Naive thymus-derived CD4-positive, alpha-beta T cell (primary cell): Measurements from ENCODE around the gene SPEM2. TPM values are rescaled to one million over a fixed set of nuclear protein-coding genes. Genes with fewer than 3 reads are reported as not detected.

ENCODE experiments used
- ATAC-seq: fragments of 150-1000 bp; cut with Tn5 transposase; 2 replicates; pipeline ENCODE4 v1.10.0; 2021; ENCODE audit warnings: mild to moderate bottlenecking, moderate library complexity
- CTCF ChIA-PET: fragments of 350-600 bp; sonication (Branson Sonifier 250); formaldehyde crosslinking; loops from one replicate; lab custom pipeline; 2021; ENCODE audit warnings: antibody characterized with exemption; lab: Charles Lee
- POLR2A ChIA-PET: fragments of 350-600 bp; sonication (Branson Sonifier 250); formaldehyde crosslinking; loops from one replicate; lab custom pipeline; 2021; ENCODE audit warnings: antibody characterized with exemption, inconsistent platforms; lab: Charles Lee
- DNase-seq, 9 donors: peaks; one replicate each; pipeline versions ENCODE4 v3.0.0 to v3.0.0-alpha.2; 2020 to 2022; ENCODE audit warnings: mixed read lengths in 1 of 9
- H3K27ac ChIP-seq: one replicate; pipeline ENCODE4 v1.7.0; 2013; ENCODE audit warnings: mild to moderate bottlenecking, low read depth, low read length, moderate library complexity
- H3K27me3 ChIP-seq, 2 donors: one replicate each; pipeline ENCODE4 v1.7.0; 2013; ENCODE audit warnings: low read length in 2 of 2, mild to moderate bottlenecking in 2 of 2, moderate library complexity in 2 of 2; ENCODE audit not compliant: control insufficient read depth in 2 of 2, insufficient read depth in 2 of 2
- H3K36me3 ChIP-seq, 3 experiments: 1 replicate in 2 of 3; 2 replicates in 1 of 3; pipeline ENCODE4 v1.7.0; 2013; ENCODE audit warnings: low read length in 3 of 3, mild to moderate bottlenecking in 3 of 3, moderate library complexity in 1 of 3; ENCODE audit not compliant: insufficient read depth in 3 of 3, control insufficient read depth in 2 of 3
- H3K4me1 ChIP-seq, 2 donors: one replicate each; pipeline ENCODE4 v1.7.0; 2013; ENCODE audit warnings: low read length in 2 of 2, mild to moderate bottlenecking in 2 of 2, moderate library complexity in 1 of 2; ENCODE audit not compliant: control insufficient read depth in 2 of 2, insufficient read depth in 2 of 2
- H3K4me3 ChIP-seq: 2 replicates; pipeline ENCODE4 v1.7.0; 2013; ENCODE audit warnings: mild to moderate bottlenecking, low read length
- H3K9me3 ChIP-seq, 3 experiments: 1 replicate in 2 of 3; 2 replicates in 1 of 3; pipeline ENCODE4 v1.7.0; 2013; ENCODE audit warnings: low read length in 3 of 3; ENCODE audit not compliant: control insufficient read depth in 2 of 3
- H3K27ac Mint-ChIP-seq, 9 donors: one replicate each; pipeline ENCODE4 v1.8.0; 2020 to 2022; ENCODE audit warnings: mixed read lengths in 9 of 9, mild to moderate bottlenecking in 8 of 9, moderate library complexity in 5 of 9, inconsistent platforms in 2 of 9
- H3K27me3 Mint-ChIP-seq, 5 donors: one replicate each; pipeline ENCODE4 v1.8.0; 2021 to 2022; ENCODE audit warnings: mixed read lengths in 5 of 5, mild to moderate bottlenecking in 1 of 5
- H3K36me3 Mint-ChIP-seq, 5 donors: one replicate each; pipeline ENCODE4 v1.8.0; 2020 to 2022; ENCODE audit warnings: mixed read lengths in 5 of 5, mild to moderate bottlenecking in 3 of 5, inconsistent platforms in 1 of 5
- H3K4me1 Mint-ChIP-seq, 7 donors: one replicate each; pipeline ENCODE4 v1.8.0; 2020 to 2022; ENCODE audit warnings: mixed read lengths in 7 of 7, mild to moderate bottlenecking in 3 of 7, inconsistent platforms in 1 of 7
- H3K4me3 Mint-ChIP-seq, 10 donors: one replicate each; pipeline ENCODE4 v1.8.0; 2020 to 2022; ENCODE audit warnings: mild to moderate bottlenecking in 10 of 10, mixed read lengths in 10 of 10, moderate library complexity in 6 of 10, inconsistent platforms in 2 of 10
- H3K9me3 Mint-ChIP-seq, 11 donors: one replicate each; pipeline ENCODE4 v1.8.0; 2020 to 2022; ENCODE audit warnings: mixed read lengths in 11 of 11, mild to moderate bottlenecking in 4 of 11, inconsistent platforms in 1 of 11, moderate library complexity in 1 of 11
- intact Hi-C, 2 donors: fragments of 100-400 bp; cut with micrococcal nuclease; formaldehyde crosslinking; loops; one replicate each; pipeline ENCODE4 v1.15.1; 2023
- polyA plus RNA-seq, 2 donors: library from polyadenylated mRNA; unstranded; fragments of 300-500 nt; fragmentation: Illumina TruSeq; gene quantifications; one replicate each; pipeline ENCODE4 v1.2.3, GENCODE V29; 2021
- total RNA-seq, 6 experiments: library from RNA in 5 of 6; stranded (reverse) in 5 of 6; gene quantifications; 1 replicate in 5 of 6; 2 replicates in 1 of 6; pipeline ENCODE4 v1.2.3 and lab custom pipeline; 2021 to 2026

Gene SPEM2
- total and polyA plus RNA-seq, 7 experiments from 2014 or later: not detected

DNA sequence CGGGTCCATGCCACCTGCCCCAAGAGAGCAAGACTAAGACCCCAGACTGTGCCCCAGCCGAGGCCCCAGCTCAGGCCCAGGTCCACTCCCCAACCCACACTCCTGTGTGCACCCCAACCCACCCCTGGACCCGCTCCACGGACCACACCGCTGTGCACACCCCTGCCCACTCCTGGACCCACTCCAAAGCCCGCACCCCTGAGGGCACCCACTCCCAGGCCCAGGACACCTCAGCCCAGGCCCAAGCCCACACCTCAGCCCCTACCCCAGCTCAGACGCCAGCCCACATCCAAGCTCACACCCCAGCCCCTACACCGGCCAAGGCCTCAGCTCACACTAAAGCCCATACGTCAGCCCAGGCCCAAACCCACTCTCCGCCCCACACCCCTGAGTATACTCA lies 4.3 kb downstream of the SPEM2 start:
- Mint-ChIP-seq H3K9me3 (peaks cover 0 to 2% (median 0%) of the 10 kb centered on the region in 11 donors), H3K4me3 (no peak overlapping the region), H3K4me1 (peaks cover 0 to 3% (median 0%) of the 10 kb centered on the region in 7 donors), H3K36me3 (no peaks in the 10 kb centered on the region), H3K27ac (no peak overlapping the region), H3K27me3 (peaks cover 0 to 3% (median 0%) of the 10 kb centered on the region in 5 donors)
- Histone ChIP-seq H3K9me3 (no peaks in the 10 kb centered on the region), H3K27ac (no peak overlapping the region), H3K4me3 (no peak overlapping the region), H3K36me3 (no peaks in the 10 kb centered on the region), H3K27me3 (no peaks in the 10 kb centered on the region), H3K4me1 (no peaks in the 10 kb centered on the region)
- ChIA-PET POLR2A (no interaction called here), CTCF (no interaction called here)
- intact Hi-C loops: loop anchor here in 1 of 2 donors (10.0 kb wide), 1 partner anchor 415 kb away; the partner anchor contains the start of gene RNASEK
- ATAC-seq: peak; percentile 29
- no peak for DNase-seq

DNA sequence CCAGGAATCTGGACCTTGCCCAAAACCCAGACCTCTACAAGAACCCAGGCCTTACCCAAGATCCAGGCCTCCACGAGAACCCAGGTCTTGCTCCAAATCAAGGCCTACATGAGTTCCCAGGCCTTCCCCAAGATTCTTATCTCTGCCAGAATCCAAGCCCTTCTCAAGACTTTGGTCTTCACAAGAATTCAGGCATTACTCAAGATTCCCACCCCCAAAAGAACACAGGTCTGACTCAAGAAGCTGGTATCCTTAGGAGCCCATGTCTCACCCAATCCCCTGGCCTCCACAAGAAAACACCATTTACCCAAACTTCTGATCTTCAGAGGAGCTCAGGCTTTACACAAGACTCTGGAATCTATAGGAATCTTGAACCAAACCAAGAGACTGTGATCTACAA lies 5.8 kb downstream of the SPEM2 start:
- Mint-ChIP-seq H3K36me3 (no peaks in the 10 kb centered on the region), H3K4me1 (peaks cover 7 to 12% (median 8%) of the 10 kb centered on the region in 7 donors), H3K27ac (no peak overlapping the region), H3K4me3 (no peak overlapping the region), H3K9me3 (peaks cover 0 to 4% (median 0%) of the 10 kb centered on the region in 11 donors), H3K27me3 (peaks cover 0 to 2% (median 0%) of the 10 kb centered on the region in 5 donors)
- Histone ChIP-seq H3K4me3 (no peak overlapping the region), H3K9me3 (no peaks in the 10 kb centered on the region), H3K4me1 (peaks cover 3 to 4% of the 10 kb centered on the region in 2 donors), H3K27me3 (no peaks in the 10 kb centered on the region), H3K27ac (no peak overlapping the region), H3K36me3 (no peaks in the 10 kb centered on the region)
- DNase-seq: no peak
- POLR2A ChIA-PET: interaction anchor here (1.2 to 1.6 kb wide), 2 partner anchors 22 to 75 kb away, joined by 3 to 5 read pairs; no protein-coding TSS in a partner anchor
- CTCF ChIA-PET: interaction anchor here (1.0 kb wide), 1 partner anchor 51 kb away, joined by 3 read pairs; no protein-coding TSS in a partner anchor
- intact Hi-C loops: loop anchor here in 1 of 2 donors (10.0 kb wide), 1 partner anchor 416 kb away; the partner anchor contains the start of gene RNASEK
- no peak for ATAC-seq

DNA sequence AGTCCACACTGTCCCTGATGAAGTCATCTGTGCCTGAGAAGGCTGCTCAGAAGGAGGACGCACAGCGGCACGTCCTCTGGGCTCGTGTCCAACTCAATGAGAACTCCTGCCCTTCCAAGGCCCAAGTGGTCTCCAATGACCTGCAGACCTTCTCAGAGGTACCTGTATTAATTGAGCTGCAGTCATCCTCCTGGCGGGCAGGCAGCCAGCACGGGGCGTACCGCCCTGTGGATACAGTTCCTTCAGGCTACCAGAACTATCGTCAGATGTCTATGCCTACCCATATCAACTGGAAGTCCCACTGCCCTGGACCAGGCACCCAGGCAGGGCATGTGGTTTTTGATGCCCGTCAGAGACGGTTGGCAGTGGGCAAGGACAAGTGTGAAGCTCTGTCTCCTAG lies 6.9 kb downstream of the SPEM2 start:
- ChIA-PET POLR2A (interaction anchor here (1.2 to 1.6 kb wide), 2 partner anchors 23 to 76 kb away, joined by 3 to 5 read pairs; no protein-coding TSS in a partner anchor), CTCF (no interaction called here)
- no peak for ATAC-seq
- Histone ChIP-seq H3K9me3 (no peaks in the 10 kb centered on the region), H3K27me3 (no peaks in the 10 kb centered on the region), H3K36me3 (no peaks in the 10 kb centered on the region), H3K4me1 (peaks cover 9 to 13% of the 10 kb centered on the region in 2 donors), H3K4me3 (no peak overlapping the region), H3K27ac (no peak overlapping the region)
- peaks cover 0 to 2% (median 0%) of the 10 kb centered on the region in 11 donors for H3K9me3 Mint-ChIP-seq
- no peak for DNase-seq
- H3K4me1 Mint-ChIP-seq: peaks cover 7 to 20% (median 13%) of the 10 kb centered on the region in 7 donors
- intact Hi-C loops: loop anchor here in 1 of 2 donors (10.0 kb wide), 1 partner anchor 417 kb away; the partner anchor contains the start of gene RNASEK
- H3K4me3 Mint-ChIP-seq: no peak overlapping the region
- H3K27me3 Mint-ChIP-seq: peaks cover 0 to 2% (median 0%) of the 10 kb centered on the region in 5 donors
- peak overlapping the region in 1 of 9 donors; percentile 38 for H3K27ac Mint-ChIP-seq
- H3K36me3 Mint-ChIP-seq: no peaks in the 10 kb centered on the region

DNA sequence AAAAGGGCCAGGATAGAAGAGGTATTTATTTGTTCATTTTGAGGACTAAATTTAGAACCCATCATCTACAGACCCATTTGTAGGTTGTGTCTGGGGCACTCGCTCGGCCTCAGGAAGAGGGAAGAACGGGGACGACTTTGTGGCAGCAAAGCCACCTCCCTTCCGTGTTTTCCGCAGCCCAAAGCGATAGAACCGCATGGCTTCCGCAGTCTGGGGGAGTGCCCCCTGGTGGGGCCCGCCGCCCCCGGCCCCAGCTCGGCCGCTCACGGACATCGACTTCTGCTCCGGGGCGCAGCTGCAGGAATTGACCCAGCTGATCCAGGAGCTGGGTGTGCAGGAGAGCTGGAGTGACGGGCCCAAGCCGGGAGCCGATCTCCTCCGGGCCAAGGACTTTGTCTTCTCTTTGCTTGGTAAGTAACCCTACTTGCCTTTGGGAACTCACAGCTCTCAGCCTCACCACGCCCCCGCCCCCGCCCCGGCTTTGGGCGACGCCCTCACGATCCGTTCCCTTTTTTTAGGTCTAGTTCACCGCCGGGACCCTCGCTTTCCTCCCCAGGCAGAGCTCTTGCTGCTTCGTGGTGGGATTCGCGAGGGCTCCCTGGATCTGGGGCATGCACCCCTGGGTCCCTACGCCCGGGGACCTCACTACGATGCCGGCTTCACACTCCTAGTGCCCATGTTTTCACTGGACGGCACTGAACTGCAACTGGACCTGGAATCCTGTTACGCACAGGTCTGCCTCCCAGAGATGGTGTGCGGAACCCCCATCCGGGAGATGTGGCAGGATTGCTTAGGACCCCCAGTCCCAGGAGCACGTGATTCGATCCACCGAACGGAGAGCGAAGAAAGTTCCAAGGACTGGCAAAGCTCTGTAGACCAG lies 10.5 kb downstream of the SPEM2 start:
- peaks cover 0 to 3% (median 0%) of the 10 kb centered on the region in 11 donors for H3K9me3 Mint-ChIP-seq
- intact Hi-C loops: loop anchor here (1.0 to 10.0 kb wide), 24 partner anchors 19 to 451 kb away; partner anchors contain the start of genes EIF5A (in 2 of the 2), ELP5 (in 2 of the 2), NEURL4 (in 2 of the 2) and PHF23 (in 2 of the 2)
- H3K36me3 ChIP-seq: no peaks in the 10 kb centered on the region
- H3K4me3 ChIP-seq: peak overlapping the region; percentile 65
- H3K4me1 Mint-ChIP-seq: peaks cover 28 to 47% (median 37%) of the 10 kb centered on the region in 7 donors
- peaks cover 16 to 45% of the 10 kb centered on the region in 2 donors for H3K4me1 ChIP-seq
- H3K4me3 Mint-ChIP-seq: peak overlapping the region; percentile 86 to 96 (median 94)
- DNase-seq (peak in 3 of 9 donors; percentile 50 to 74 (median 53)), ATAC-seq (peak; percentile 44)
- H3K27me3 ChIP-seq: peaks cover 6 to 9% of the 10 kb centered on the region in 2 donors
- peak overlapping the region; percentile 83 for H3K27ac ChIP-seq
- peaks cover 0 to 11% (median 0%) of the 10 kb centered on the region in 5 donors for H3K36me3 Mint-ChIP-seq
- POLR2A ChIA-PET: interaction anchor here (0.6 to 5.3 kb wide), 40 partner anchors 10 to 390 kb away, joined by 3 to 116 read pairs (median 8); partner anchors contain the start of genes ACAP1, CHRNB1, EIF5A and FXR2
- CTCF ChIA-PET: interaction anchor here (0.6 to 5.2 kb wide), 29 partner anchors 14 to 252 kb away, joined by 3 to 67 read pairs (median 7); partner anchors contain the start of genes ACAP1, KCTD11, MPDU1 and NEURL4
- peak overlapping the region; percentile 89 to 97 (median 95) for H3K27ac Mint-ChIP-seq
- no peaks in the 10 kb centered on the region for H3K9me3 ChIP-seq
- peaks cover 16 to 20% (median 17%) of the 10 kb centered on the region in 5 donors for H3K27me3 Mint-ChIP-seq

DNA sequence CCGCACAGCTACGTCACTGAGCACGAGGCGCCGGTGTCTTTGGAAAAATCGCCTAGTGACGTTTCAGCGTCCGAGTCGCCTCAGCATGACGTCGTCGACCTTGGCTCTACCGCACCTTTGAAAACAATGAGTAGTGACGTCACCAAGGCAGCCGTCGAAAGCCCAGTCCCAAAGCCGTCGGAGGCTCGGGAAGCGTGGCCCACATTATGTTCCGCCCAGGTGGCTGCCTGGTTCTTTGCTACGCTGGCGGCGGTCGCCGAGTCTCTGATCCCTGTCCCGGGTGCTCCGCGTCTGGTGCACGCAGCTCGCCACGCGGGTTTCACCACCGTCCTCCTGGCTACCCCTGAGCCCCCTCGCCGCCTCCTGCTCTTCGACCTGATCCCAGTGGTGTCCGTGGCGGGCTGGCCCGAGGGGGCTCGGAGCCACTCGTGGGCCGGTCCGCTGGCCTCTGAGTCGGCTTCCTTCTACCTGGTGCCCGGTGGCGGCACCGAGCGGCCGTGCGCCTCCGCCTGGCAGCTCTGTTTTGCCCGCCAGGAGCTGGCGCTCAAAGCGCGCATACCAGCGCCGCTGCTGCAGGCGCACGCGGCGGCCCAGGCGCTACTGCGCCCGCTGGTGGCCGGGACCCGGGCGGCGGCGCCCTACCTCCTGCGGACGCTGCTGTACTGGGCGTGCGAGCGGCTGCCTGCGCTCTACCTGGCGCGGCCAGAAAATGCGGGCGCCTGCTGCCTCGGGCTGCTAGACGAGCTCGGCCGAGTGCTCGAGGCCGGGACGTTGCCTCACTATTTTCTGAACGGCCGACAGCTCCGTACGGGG lies 11.3 kb downstream of the SPEM2 start:
- Histone ChIP-seq H3K4me1 (peaks cover 16 to 47% of the 10 kb centered on the region in 2 donors), H3K36me3 (no peaks in the 10 kb centered on the region), H3K4me3 (peak overlapping the region; percentile 65), H3K27ac (peak overlapping the region; percentile 83), H3K27me3 (peaks cover 12 to 14% of the 10 kb centered on the region in 2 donors), H3K9me3 (no peaks in the 10 kb centered on the region)
- peaks cover 0 to 3% (median 0%) of the 10 kb centered on the region in 11 donors for H3K9me3 Mint-ChIP-seq
- H3K4me1 Mint-ChIP-seq: peaks cover 28 to 47% (median 37%) of the 10 kb centered on the region in 7 donors
- ATAC-seq (peak; percentile 75), DNase-seq (peak; percentile 75 to 87 (median 84))
- POLR2A ChIA-PET: interaction anchor here (0.5 to 5.3 kb wide), 35 partner anchors 10 to 250 kb away, joined by 3 to 116 read pairs (median 9); partner anchors contain the start of genes ACAP1, ATP1B2, CHRNB1 and FXR2
- H3K36me3 Mint-ChIP-seq: peaks cover 0 to 12% (median 0%) of the 10 kb centered on the region in 5 donors
- CTCF ChIA-PET: interaction anchor here (0.6 to 5.2 kb wide), 33 partner anchors 9 to 251 kb away, joined by 3 to 67 read pairs (median 6); partner anchors contain the start of genes ACAP1, CD68, KCTD11 and MPDU1
- peak overlapping the region; percentile 86 to 96 (median 94) for H3K4me3 Mint-ChIP-seq
- intact Hi-C loops: loop anchor here (1.0 to 10.0 kb wide), 8 partner anchors 42 to 422 kb away; partner anchors contain the start of genes CTDNEP1 (in 1 of the 2), ELP5 (in 1 of the 2), RNASEK (in 1 of the 2) and SENP3 (in 1 of the 2)
- H3K27me3 Mint-ChIP-seq: peaks cover 21 to 28% (median 25%) of the 10 kb centered on the region in 5 donors
- H3K27ac Mint-ChIP-seq: peak overlapping the region; percentile 89 to 97 (median 95)
